OCI-LY1 (cell line): ENCODE measurements around the gene NUP214.

Experiments
- CTCF ChIP-seq: fragments of 200-600 bp; sonication (generic), shearing (Covaris generic); IDR thresholded peaks from 2 replicates; pipeline ENCODE4 v1.5.1; 2017; ENCODE audit warnings: mild to moderate bottlenecking, antibody characterized with exemption, low read length, moderate library complexity, mixed read lengths
- EZH2 ChIP-seq: fragments of 200-600 bp; sonication (generic), shearing (Covaris generic); IDR thresholded peaks from 2 replicates; pipeline ENCODE4 v1.8.0; 2017; ENCODE audit warnings: borderline replicate concordance, mixed run types, mild to moderate bottlenecking, antibody characterized with exemption, low read length, moderate library complexity, mixed read lengths

GRCh38 chr9:131144201-131144600 lies 18.8 kb downstream of the NUP214 start:
- no peak for TF ChIP-seq CTCF
- TF ChIP-seq EZH2 = no peak
